DND-41 (cell line): Measurements from ENCODE around the gene DNLZ.

ENCODE experiments used
- EZH2 ChIP-seq: IDR thresholded peaks from 3 replicates; pipeline ENCODE4 v1.6.1; 2012; ENCODE audit warnings: borderline replicate concordance, low read depth, mild to moderate bottlenecking, moderate library complexity, low read length, inconsistent platforms; ENCODE audit not compliant: severe bottlenecking
- TF ChIP-seq, protein P1 (sequence below): IDR thresholded peaks from 2 replicates; pipeline ENCODE4 v1.5.1; 2012; ENCODE audit warnings: borderline replicate concordance, low read length, moderate library complexity, mild to moderate bottlenecking; ENCODE audit not compliant: poor library complexity, severe bottlenecking; ENCODE audit errors: extremely low read depth

DNA sequence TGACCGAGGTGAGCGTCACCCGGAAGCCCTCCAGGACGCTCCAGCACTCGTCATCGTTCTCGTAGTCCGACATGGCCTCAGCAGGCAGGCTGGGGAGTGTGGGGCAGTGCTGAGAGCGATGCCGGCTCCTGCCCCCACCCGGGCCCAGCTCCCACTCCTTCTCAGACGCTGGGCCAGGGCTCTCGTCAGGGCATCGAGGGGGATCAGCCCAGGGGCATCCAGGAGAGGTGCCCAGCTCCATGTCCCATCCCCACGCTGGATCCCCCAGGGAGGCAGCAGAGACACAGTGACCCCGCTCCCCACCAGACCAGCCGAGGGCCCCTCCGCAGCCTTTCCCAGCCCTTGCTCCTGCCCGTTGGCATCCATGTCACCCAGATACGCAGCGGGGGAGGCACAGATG lies 8.5 kb upstream of the DNLZ start:
- TF ChIP-seq, protein P1, sequence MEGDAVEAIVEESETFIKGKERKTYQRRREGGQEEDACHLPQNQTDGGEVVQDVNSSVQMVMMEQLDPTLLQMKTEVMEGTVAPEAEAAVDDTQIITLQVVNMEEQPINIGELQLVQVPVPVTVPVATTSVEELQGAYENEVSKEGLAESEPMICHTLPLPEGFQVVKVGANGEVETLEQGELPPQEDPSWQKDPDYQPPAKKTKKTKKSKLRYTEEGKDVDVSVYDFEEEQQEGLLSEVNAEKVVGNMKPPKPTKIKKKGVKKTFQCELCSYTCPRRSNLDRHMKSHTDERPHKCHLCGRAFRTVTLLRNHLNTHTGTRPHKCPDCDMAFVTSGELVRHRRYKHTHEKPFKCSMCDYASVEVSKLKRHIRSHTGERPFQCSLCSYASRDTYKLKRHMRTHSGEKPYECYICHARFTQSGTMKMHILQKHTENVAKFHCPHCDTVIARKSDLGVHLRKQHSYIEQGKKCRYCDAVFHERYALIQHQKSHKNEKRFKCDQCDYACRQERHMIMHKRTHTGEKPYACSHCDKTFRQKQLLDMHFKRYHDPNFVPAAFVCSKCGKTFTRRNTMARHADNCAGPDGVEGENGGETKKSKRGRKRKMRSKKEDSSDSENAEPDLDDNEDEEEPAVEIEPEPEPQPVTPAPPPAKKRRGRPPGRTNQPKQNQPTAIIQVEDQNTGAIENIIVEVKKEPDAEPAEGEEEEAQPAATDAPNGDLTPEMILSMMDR: no peak
- TF ChIP-seq EZH2: no peak
